GM12878 (cell line): Measurements from ENCODE around the gene ZNF528.

Experiments used
- CTCF ChIP-seq, 3 experiments: IDR thresholded peaks in 2 of 3; conservative IDR thresholded peaks in 1 of 3; 2 replicates each; pipeline ENCODE4 v1.5.1; 2011; ENCODE audit warnings: low read depth in 3 of 3, low read length in 3 of 3, mild to moderate bottlenecking in 3 of 3, control low read depth in 2 of 3, moderate library complexity in 2 of 3, inconsistent platforms in 1 of 3, mixed read lengths in 1 of 3; ENCODE audit not compliant: control insufficient read depth in 2 of 3, insufficient read depth in 1 of 3; ENCODE audit errors: extremely low read depth in 1 of 3
- EED ChIP-seq: sonication (generic); IDR thresholded peaks from 2 replicates; pipeline ENCODE4 v1.6.1; 2016; ENCODE audit warnings: antibody characterized with exemption, low read depth
- EP300 ChIP-seq, 2 experiments: fragments of 150-350 bp in 1 of 2; IDR thresholded peaks; 2 replicates each; pipeline ENCODE4 v1.6.1; 2011 to 2012; ENCODE audit warnings: low read depth in 2 of 2, low read length in 2 of 2, borderline replicate concordance in 1 of 2, improper control_type of control experiment in 1 of 2, inconsistent platforms in 1 of 2; ENCODE audit not compliant: control insufficient read depth in 1 of 2
- KDM1A ChIP-seq: fragments of 200-600 bp; sonication (generic); IDR thresholded peaks from 2 replicates; pipeline ENCODE4 v1.6.1; 2016; ENCODE audit warnings: borderline replicate concordance
- TARDBP ChIP-seq: IDR thresholded peaks from 2 replicates; pipeline ENCODE4 v1.6.1; 2016; ENCODE audit warnings: borderline replicate concordance

DNA sequence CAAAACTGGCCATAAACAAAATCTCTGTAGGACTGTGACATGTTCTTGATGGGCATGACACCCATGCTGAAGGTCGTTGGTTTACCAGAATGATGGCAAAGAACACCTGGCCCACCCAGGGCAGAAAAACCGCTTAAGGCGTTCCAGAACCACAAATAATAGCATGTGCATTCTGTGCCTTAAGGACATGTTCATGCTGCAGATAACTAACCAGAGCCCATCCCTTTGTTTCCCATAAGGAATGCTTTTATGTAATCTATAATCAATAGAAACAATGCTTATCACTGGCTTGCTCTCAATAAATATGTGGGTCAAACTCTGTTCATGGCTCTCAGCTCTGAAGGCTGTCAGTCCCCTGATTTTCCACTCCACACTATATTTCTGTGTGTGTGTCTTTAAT is 44.5 kb downstream of the ZNF528 start:
- no peak for TF ChIP-seq TARDBP
- no peak for TF ChIP-seq EED
- TF ChIP-seq KDM1A, result no peak
- no peak for TF ChIP-seq EP300 (IDR thresholded peaks at IDR 0.05; ENCODE audit: borderline replicate concordance in 1 of 2, control insufficient read depth in 1 of 2, low read depth in 2 of 2, low read length in 2 of 2)
- TF ChIP-seq CTCF (IDR thresholded peaks at IDR 0.05 in 2 of 3, conservative IDR thresholded peaks at IDR 0.05 in 1 of 3; ENCODE audit: control insufficient read depth in 2 of 3, extremely low read depth in 1 of 3, insufficient read depth in 1 of 3, low read depth in 3 of 3, low read length in 3 of 3), result no peak
